ENCODE measurements around the gene LCOR. TPM values are rescaled to one million over a fixed set of nuclear protein-coding genes. Genes with fewer than 3 reads are reported as not detected.
A peak's percentile ranks its signal among the peaks of the same experiment; 100 is the strongest.

Gene LCOR
- total RNA-seq, 1 experiment from 2014 or later = 23.9 TPM

- TF ChIP-seq ZNF396 (CRISPR knock-in tag; IDR thresholded peaks at IDR 0.05; ENCODE audit: borderline replicate concordance) = no peak
These were observed 114.9 kb downstream of the LCOR start (continued) for GRCh38 chr10:96947036-96947435.

DNA sequence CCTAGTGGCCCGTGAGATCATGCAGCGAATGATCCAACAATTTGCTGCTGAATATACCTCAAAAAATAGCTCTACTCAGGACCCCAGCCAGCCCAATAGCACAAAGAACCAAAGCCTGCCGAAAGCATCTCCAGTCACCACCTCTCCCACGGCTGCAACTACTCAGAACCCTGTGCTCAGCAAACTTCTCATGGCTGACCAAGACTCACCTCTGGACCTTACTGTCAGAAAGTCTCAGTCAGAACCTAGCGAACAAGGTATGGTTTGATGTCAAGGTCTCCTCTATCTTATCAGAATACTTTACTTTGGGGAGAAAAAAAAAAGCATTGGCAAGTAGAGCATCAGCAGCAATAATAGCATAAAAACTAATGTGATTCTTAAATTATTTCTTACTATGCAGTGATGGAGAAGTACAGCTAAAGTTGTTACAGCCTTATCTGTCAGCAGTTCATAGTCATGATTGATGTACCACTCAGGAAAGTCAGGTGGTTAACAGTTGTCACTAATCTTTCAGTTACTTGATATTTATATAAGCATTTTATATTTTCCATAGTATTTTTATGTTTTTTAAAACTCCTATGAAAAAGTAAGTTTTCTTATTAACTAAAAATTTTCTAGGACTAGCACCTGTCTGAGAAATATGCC is 117.1 kb downstream of the LCOR start:
- TF ChIP-seq PRRX2 (CRISPR knock-in tag; IDR thresholded peaks at IDR 0.05) = no peak
- CTCF ChIA-PET = interaction anchor here (0.7 to 1.0 kb wide), 3 partner anchors 9 to 76 kb away, joined by 3 to 4 read pairs (median 3); no protein-coding TSS in a partner anchor
- POLR2A ChIA-PET = no interaction called here
- no peak overlapping the region for H3K27ac Mint-ChIP-seq
- no peak for DNase-seq (ENCODE audit: low spot score)
- no peak overlapping the region for H3K4me3 Mint-ChIP-seq
- ATAC-seq = 0 out of 2 replicates have a peak, but pooled peaks have one; percentile 26
- H3K27me3 Mint-ChIP-seq (ENCODE audit: low read depth) = no peaks in the 10 kb centered on the region
- no peaks in the 10 kb centered on the region for H3K4me1 Mint-ChIP-seq
- H3K9me3 Mint-ChIP-seq = no peaks in the 10 kb centered on the region
- no peaks in the 10 kb centered on the region for H3K36me3 Mint-ChIP-seq

GRCh38 chr10:96951954-96952353 is 119.9 kb downstream of the LCOR start:
- CTCF ChIA-PET = no interaction called here
- H3K27ac Mint-ChIP-seq = no peak overlapping the region

More at GRCh38 chr10:96951954-96952353, 119.9 kb downstream of the LCOR start:
- no peaks in the 10 kb centered on the region for H3K27me3 Mint-ChIP-seq (ENCODE audit: low read depth)
- ATAC-seq (no peak), DNase-seq (ENCODE audit: low spot score) (no peak)
- no peaks in the 10 kb centered on the region for H3K9me3 Mint-ChIP-seq
- no peaks in the 10 kb centered on the region for H3K4me1 Mint-ChIP-seq
- TF ChIP-seq ZNF232 (CRISPR knock-in tag; IDR thresholded peaks at IDR 0.05) = no peak
- TF ChIP-seq, protein P1, sequence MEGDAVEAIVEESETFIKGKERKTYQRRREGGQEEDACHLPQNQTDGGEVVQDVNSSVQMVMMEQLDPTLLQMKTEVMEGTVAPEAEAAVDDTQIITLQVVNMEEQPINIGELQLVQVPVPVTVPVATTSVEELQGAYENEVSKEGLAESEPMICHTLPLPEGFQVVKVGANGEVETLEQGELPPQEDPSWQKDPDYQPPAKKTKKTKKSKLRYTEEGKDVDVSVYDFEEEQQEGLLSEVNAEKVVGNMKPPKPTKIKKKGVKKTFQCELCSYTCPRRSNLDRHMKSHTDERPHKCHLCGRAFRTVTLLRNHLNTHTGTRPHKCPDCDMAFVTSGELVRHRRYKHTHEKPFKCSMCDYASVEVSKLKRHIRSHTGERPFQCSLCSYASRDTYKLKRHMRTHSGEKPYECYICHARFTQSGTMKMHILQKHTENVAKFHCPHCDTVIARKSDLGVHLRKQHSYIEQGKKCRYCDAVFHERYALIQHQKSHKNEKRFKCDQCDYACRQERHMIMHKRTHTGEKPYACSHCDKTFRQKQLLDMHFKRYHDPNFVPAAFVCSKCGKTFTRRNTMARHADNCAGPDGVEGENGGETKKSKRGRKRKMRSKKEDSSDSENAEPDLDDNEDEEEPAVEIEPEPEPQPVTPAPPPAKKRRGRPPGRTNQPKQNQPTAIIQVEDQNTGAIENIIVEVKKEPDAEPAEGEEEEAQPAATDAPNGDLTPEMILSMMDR (IDR thresholded peaks at IDR 0.05) = no peak
- TF ChIP-seq JUN (CRISPR knock-in tag; IDR thresholded peaks at IDR 0.05) = no peak
- no peak for TF ChIP-seq PRRX2 (CRISPR knock-in tag; IDR thresholded peaks at IDR 0.05)
- no peak for TF ChIP-seq ESRRA (CRISPR knock-in tag; IDR thresholded peaks at IDR 0.05; ENCODE audit: borderline replicate concordance)
- TF ChIP-seq GABPB1 (CRISPR knock-in tag; IDR thresholded peaks at IDR 0.05) = no peak
- TF ChIP-seq MYBL2 (CRISPR knock-in tag; IDR thresholded peaks at IDR 0.05) = no peak
- no peak for TF ChIP-seq CREB1 (CRISPR knock-in tag; IDR thresholded peaks at IDR 0.05)
- TF ChIP-seq IRF2 (CRISPR knock-in tag; IDR thresholded peaks at IDR 0.05; ENCODE audit: borderline replicate concordance, low read depth) = no peak
- no peak for TF ChIP-seq CBFB (CRISPR knock-in tag; IDR thresholded peaks at IDR 0.05; ENCODE audit: low read depth)
- TF ChIP-seq ZNF416 (CRISPR knock-in tag; IDR thresholded peaks at IDR 0.05) = no peak
- TF ChIP-seq ZBTB21 (CRISPR knock-in tag; IDR thresholded peaks at IDR 0.05; ENCODE audit: borderline replicate concordance) = no peak
- TF ChIP-seq, protein P2, sequence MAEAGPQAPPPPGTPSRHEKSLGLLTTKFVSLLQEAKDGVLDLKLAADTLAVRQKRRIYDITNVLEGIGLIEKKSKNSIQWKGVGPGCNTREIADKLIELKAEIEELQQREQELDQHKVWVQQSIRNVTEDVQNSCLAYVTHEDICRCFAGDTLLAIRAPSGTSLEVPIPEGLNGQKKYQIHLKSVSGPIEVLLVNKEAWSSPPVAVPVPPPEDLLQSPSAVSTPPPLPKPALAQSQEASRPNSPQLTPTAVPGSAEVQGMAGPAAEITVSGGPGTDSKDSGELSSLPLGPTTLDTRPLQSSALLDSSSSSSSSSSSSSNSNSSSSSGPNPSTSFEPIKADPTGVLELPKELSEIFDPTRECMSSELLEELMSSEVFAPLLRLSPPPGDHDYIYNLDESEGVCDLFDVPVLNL (CRISPR knock-in tag; IDR thresholded peaks at IDR 0.05; ENCODE audit: borderline replicate concordance, low read depth) = no peak
- TF ChIP-seq MLX (CRISPR knock-in tag; IDR thresholded peaks at IDR 0.05) = no peak
- TF ChIP-seq JAZF1 (CRISPR knock-in tag; IDR thresholded peaks at IDR 0.05) = no peak
- TF ChIP-seq ZNF138 (CRISPR knock-in tag; conservative IDR thresholded peaks at IDR 0.05) = no peak
- no peak for TF ChIP-seq PREB (CRISPR knock-in tag; IDR thresholded peaks at IDR 0.05; ENCODE audit: borderline replicate concordance)
- TF ChIP-seq, protein P3, sequence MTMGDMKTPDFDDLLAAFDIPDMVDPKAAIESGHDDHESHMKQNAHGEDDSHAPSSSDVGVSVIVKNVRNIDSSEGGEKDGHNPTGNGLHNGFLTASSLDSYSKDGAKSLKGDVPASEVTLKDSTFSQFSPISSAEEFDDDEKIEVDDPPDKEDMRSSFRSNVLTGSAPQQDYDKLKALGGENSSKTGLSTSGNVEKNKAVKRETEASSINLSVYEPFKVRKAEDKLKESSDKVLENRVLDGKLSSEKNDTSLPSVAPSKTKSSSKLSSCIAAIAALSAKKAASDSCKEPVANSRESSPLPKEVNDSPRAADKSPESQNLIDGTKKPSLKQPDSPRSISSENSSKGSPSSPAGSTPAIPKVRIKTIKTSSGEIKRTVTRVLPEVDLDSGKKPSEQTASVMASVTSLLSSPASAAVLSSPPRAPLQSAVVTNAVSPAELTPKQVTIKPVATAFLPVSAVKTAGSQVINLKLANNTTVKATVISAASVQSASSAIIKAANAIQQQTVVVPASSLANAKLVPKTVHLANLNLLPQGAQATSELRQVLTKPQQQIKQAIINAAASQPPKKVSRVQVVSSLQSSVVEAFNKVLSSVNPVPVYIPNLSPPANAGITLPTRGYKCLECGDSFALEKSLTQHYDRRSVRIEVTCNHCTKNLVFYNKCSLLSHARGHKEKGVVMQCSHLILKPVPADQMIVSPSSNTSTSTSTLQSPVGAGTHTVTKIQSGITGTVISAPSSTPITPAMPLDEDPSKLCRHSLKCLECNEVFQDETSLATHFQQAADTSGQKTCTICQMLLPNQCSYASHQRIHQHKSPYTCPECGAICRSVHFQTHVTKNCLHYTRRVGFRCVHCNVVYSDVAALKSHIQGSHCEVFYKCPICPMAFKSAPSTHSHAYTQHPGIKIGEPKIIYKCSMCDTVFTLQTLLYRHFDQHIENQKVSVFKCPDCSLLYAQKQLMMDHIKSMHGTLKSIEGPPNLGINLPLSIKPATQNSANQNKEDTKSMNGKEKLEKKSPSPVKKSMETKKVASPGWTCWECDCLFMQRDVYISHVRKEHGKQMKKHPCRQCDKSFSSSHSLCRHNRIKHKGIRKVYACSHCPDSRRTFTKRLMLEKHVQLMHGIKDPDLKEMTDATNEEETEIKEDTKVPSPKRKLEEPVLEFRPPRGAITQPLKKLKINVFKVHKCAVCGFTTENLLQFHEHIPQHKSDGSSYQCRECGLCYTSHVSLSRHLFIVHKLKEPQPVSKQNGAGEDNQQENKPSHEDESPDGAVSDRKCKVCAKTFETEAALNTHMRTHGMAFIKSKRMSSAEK (CRISPR knock-in tag; IDR thresholded peaks at IDR 0.05; ENCODE audit: borderline replicate concordance) = no peak
- no peak for TF ChIP-seq NFATC4 (CRISPR knock-in tag; IDR thresholded peaks at IDR 0.05)
- TF ChIP-seq, protein P4, sequence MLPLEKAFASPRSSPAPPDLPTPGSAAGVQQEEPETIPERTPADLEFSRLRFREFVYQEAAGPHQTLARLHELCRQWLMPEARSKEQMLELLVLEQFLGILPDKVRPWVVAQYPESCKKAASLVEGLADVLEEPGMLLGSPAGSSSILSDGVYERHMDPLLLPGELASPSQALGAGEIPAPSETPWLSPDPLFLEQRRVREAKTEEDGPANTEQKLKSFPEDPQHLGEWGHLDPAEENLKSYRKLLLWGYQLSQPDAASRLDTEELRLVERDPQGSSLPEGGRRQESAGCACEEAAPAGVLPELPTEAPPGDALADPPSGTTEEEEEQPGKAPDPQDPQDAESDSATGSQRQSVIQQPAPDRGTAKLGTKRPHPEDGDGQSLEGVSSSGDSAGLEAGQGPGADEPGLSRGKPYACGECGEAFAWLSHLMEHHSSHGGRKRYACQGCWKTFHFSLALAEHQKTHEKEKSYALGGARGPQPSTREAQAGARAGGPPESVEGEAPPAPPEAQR (CRISPR knock-in tag; IDR thresholded peaks at IDR 0.05) = no peak
- H3K4me3 Mint-ChIP-seq = no peak overlapping the region
- POLR2A ChIA-PET = no interaction called here
- peaks cover 13% of the 10 kb centered on the region for H3K36me3 Mint-ChIP-seq
